GM19035 (cell line): ENCODE data around the gene PEX10.

Source experiments
- ATAC-seq: cut with Tn5 transposase; IDR thresholded peaks from one replicate; pipeline ENCODE4 v1.9.1; 2021; ENCODE audit not compliant: unreplicated experiment

PEX10 gene

DNA sequence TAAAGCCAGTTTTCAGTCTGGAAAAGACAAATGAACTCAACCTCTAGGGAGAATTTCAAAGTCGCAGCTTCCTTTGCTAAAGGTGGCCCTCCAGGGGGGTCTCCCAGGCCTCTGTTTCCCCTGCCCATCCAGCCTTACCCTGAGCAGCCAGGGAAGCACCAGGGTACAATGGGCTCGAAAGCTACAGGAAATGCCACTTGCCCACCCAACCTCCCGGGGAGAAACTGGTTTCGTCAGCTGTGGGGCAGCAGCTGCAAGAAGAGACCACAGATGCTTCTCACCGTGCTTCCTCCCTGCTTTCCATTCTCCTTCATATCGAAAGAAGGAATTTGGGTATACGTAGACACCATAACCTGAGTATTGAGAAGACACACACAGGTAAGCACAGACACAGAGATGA lies 22.7 kb downstream of the PEX10 start:
- ATAC-seq: no peak

DNA sequence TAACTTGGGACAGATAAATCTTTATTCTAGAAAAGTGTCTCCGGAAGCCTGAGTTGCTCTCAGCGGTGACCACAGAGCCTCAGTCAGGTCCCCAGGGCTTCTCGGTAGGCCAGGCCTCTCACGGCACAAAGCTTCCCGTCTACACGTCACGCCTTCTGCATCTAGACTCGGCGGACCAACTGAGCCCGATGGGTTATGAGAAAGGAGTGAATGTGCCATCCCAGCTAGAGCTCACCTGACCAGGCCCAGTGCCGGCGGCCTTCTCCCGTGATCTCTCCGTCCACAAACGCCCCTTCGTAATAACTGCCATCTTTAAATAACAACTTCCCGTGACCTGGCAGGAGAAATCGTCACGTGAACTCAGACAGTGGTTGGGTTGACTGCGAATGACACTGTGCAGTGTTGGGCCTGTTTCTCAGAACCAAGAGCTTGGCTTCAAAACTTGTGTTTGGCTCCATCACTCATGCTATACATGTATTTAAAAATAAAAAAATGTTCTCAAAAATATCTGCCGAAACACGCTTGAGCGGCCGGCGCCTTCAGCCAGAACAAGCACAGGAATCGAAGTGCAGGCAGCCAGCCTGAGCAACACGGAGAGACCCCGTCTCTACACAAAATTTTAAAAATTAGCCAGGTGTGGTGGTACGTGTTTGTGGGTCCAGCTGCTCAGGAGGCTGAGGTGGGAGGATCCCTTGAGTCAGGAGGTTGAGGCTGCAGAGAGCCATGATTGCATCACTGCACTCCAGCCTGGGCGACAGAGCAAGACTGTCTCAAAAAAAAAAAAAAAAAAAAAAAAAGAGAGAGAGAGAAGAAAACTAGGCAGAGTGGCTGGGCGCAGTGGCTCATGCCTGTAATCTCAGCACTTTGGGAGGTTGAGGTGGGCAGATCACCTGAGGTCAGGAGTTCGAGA lies 24.1 kb downstream of the PEX10 start:
- ATAC-seq: no peak

DNA sequence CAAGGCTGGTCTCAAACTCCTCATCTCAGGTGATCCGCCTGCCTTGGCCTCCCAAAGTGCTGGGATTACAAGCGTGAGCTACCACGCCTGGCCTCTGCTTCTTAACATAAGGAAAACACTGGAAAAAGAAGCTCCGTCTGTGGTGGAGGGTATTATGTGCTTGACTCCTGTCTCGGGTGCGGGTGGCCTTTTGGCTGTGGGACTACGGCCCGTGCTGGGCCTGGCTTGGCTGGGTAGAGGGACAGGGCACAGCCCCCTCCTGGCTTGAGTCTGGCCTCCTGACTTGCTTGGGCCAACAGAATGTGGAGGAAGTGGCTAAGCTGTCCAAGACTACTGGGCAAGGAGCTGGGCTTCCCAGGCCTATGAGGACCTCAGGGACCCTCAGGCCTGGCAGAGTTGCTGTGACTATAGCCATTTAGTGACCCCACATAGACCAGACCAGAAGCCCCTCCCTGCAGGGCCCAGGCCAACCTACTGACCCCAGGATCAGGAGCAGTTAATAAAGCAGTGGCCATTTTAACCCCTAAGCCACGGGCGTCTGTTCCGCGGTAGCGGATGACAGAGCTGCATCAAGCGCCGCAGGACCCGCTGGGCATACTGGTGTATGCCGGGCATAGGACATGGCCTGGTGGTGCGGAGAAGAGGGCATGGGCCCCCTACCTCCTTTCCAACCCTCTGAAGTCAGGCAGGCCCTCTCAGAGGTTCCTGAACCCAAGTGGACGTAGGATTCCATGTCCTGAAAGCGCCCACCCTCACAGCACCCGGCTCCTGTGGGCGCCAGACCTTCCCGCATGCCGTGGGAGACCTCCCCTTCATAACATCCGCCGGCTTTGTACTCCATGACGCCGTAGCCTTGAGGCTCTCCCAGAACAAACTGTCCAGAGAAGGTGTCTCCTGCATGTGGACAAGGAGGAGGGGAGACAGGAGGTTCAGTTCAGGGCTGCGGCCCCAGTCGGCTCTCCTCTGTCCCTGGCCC lies 25.4 kb downstream of the PEX10 start:
- ATAC-seq: no peak

DNA sequence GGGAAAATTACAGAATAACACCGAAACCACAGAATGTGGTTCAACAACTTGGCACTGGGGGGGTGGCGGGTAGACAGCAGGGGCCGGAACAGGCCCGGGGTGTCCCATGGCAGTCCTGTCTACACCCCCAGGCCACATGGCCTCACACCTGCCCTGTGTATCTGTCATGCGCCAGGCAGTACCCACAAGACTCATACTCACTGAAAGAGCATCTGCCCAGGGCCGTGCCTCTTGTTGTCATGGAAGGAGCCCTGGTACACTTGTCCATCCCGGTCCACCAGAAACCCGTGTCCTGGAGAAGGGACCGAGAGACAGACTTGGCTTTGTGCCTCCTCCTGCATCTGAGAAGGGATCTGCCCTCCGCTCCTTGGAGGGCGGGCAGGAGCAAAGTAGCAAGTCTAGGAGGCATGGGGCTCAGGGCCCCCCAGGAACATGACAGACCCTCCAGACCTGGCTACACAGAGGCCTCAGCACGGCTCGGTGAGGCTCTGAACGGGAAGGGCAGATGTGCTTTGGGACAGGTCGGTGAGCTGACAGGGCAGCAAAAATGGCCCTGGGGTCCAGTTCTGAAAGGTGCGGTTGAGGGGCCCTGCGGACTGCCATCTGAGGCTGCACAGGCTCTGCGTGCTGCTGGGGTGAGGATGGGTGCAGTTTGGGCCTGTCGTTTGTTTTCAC lies 26.6 kb downstream of the PEX10 start:
- no peak for ATAC-seq

DNA sequence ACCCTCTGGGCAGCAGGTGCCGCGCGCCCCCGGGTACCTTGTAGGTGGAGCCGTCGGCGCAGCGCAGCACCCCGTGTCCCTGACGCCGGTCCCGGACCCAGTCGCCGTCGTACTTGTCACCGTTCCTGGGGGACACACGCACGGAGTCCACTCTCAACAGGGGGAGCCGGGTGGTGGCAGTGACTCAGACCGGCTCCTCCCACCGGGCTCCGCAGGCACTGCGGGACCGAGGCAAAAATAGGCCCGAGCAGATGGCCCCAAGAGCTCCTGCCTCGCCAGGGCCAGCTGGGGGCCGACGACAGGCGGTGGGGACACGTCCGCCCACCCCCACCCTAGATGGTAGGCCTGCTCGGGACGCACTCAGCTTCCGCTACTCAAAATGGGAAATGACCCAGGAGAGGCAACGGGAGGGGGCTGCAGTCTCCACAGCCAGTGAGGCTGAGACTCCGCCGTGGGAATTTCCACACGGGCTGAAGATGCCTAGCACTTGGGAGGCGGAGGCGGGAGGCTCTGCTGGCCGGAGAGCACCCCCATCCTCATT lies 27.4 kb downstream of the PEX10 start:
- ATAC-seq: no peak

DNA sequence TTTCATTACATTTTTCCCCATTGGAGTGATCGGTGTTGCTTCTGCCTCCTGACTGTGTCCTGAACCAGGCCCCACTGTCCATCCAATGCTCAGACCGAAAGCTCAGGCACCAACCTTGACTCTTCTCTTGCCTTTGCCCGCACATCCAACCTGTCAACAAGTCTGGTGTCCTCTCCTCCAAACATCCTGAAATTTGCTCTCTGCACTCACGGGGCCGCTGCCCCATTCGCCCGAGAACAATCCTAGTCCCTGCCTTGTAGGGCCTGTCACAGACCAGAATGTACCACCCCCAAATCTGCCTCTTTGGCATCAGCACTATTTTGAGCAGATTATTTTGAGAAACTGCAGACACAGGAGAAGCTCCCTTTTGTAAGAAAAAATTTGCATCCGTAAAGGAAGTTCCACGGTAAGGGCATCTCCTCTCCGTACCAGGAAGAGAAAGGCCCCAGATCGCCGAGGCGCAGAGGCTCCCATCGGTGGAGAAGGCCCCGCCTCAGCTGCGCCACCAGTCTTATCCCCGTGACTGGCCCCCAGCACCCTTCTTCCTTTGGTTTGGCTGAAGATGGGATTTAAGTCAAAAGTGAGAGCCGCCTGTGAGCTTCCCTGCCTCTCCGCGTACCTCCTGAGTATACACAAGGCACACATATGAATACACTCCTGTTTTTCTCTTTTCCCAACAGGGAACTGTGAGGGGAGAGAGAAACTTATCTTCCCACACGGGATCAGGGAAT lies 28.1 kb downstream of the PEX10 start:
- ATAC-seq: no peak

DNA sequence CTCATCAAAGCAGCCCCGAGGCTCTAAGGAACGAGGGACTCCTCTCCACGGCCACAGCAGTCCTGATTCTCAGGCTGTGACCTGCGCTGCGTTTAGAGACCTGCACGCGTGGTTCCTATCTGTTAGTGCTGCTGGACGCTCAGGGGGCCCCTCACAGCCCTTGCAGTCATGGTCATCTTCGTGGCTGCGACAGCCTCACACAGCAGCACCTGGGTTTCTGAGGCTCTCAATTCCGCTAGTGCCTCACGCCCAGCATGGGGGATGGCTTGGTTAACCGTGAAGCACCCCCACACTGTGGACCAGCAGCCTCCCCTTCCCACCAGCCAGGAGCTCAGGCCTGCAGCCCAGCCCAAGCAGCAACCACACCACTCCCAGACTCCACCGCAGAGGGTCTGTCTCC lies 28.8 kb downstream of the PEX10 start:
- no peak for ATAC-seq

DNA sequence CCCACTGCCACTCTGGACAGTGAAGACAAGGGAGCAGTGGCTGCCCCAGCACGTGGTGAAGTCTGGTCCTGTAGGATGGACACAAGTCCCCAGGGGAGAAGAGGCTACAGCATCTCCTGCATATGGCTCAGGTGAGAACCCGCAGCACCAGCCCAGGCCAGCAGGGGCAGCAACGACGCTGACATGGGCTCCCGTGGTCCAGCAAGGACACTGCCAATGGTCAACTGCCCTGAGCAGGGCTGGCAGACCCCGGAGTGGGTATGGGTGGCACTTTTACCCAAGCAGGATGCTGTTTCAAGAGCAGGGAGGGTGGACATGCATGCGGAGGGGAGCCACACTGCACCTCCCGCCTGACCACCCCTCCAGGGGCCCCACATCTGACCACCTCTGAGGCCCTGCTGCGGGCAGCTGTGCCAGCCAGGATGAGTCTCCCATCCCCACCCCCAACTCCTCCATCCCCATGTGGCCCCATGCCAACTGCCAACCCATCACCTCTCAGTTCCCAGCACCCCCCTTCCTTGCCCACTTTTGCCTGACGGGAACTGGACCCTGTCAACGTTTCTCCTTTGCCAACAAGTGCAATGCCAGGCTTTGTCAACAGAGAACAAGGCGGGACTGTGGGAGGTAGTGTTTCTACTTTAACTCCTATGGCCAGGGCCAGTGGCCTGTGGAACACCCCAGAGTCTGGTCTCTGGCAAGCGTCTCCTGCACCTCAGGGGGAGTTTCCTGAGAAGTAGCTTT lies 29.6 kb downstream of the PEX10 start:
- no peak for ATAC-seq

DNA sequence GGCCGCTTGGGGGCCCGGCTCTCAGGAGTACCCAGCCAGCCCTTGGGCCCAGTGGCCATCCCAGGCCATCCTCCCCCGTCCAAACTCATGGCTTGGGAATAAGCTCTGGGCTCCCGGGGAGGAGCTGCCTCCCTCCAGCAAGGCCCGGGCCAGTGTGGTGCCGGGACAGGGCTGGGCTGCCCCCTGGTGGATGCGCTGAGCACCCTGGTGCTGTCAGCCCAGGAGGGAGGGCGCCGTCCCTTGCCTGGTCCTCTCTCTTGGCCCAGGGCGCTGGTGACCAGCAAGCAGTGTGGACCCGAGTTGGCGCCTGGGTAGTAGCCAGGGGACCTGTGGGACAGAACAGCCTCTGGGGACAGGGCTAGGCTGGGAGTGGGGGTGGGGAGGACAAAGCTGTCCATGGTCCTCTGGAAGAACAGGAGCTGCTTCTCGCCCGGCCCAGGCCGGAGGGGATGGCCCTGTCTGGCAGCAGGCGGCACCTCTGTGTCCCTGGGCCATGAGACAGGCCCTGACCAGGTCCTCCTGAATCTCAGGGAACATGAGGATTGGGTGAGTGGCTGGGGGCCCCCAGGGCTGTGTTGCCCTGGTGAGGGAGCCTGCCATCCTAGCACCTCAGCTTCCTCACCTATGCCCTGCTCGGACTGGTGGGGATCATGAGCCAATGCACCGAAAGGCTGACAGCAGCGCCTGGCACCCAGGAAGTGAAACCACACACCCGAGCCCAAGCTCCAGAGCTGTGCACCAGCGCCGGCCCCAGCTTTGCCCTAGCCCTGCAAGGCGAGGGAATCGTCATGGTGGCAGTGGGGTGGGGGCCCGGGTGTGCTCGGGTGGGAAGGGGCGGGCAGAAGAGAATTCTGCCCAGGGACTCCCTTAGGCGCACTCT lies 30.4 kb downstream of the PEX10 start:
- ATAC-seq: no peak

DNA sequence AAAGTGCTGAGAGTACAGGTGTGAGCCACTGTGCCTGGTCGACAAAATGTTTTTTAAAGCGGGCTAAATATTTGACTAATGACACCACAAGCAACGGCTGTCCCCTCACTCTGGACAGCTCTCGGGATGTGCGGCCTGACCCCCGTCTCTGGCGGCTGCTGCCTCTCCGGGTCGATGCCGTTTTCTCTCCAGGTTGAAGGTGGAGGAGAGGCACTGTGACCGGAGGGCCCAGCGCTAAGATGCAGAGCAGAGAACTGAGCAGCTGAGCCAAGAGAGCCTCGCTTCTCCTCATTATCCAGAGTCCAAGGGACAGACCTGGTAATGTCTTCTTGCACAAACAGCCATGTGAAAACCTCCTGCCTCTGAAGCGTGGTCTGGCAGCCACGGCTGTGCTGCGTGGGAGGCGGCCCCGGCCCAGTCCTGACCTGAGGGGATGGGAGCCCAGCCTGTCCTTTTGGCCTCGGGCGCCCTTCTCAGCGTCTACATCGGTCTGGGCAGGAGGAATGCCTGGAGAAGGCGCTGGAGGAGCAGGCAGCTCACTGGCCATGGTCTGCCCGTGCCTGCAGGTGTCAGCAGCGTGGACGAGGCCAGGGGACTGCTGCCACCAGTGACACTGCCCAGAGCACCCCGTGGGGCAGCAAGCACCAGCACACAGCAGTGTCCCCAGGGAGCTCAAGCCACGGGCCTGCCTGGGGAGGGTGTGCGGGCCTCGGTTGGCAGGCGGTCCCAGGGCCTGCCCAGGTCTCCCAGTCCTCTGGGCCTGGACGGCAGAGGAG lies 31.4 kb downstream of the PEX10 start:
- ATAC-seq: no peak

DNA sequence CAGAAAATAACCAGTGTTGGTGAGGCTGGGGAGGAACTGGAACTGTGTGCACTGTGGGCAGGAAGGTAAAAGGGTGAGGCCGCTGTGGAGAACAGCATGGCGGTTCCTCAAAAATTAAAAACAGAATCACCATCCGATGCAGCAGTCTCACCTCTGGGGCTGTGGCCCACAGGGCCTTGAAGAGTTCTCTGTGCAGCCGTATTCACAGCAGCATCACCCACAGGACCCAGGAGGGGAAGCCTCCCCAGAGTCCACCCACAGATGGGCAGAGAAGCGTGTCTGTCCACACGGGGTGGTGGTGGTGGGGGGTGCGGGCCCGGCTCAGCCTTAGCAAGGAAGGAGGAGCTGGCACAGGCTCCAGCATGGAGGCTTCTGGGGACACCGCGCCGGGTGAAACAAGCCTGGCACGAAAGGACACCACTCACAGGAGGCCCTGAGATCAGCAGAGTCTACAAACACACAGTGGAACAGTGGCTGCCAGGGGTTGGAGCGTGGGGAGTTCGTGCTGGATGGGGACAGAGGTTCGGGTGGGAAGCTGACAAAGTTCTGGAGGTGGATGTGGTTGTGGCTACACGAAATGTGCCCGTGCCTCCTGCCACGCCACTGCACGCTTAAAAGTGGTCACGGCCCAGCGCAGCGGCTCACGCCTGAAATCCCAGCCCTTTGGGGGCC lies 32.5 kb downstream of the PEX10 start:
- no peak for ATAC-seq

DNA sequence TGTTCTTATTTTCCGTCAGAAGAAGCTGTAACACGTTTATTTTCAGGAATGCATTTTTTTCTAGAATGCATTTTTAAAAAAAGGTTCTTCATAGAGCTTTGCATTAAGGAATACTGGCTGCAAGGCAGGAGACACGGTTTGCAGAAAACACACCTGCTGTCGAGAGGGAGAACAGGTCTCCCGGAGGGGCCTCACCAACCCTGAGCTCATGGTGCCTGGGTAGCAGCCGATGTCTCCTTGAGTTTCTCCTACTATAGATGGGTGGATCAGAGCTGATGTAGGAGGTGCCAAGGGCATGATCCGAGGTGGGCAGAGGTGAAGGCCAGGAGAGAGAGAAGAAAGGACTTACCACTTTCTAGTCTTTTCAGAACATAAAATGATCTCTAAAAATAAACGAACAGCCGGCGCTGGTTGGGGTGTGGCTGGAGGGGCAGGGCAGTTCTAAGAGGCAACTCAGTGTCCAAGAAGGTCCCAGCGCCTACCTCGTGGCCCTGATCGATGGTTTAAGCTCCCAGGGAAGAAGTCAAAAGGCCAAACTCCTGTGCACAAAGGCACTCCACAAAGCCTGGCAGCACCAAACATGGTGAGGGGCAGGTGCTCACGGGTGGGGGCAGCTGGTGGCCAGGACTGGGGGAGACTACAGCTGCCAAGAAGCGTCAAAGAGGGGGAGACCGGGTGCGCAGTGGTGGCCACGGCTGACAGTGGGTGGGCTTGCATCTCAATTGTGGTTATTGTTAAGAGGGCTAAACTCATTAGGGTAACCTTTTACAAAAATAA lies 33.2 kb downstream of the PEX10 start:
- no peak for ATAC-seq

DNA sequence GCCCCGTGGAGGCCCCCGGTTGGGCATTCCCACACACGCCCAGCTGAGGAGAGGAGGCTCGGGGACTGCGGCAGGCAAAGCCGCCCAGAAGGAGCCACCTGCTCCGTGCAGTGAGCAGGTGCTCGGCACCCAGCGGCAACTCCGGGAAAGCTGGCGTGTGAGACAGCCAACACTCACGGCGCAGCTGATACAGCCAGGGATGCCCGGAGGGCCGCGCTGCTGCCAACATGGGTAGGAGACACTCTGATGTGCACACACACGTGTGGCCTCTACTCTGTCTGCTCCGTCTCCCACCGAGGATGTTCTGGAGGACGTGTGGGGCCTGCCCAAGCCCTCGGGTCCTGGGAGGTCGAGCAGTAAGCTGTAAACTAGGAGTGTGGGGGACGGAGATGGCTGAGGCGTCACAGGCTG lies 33.9 kb downstream of the PEX10 start:
- ATAC-seq: no peak

DNA sequence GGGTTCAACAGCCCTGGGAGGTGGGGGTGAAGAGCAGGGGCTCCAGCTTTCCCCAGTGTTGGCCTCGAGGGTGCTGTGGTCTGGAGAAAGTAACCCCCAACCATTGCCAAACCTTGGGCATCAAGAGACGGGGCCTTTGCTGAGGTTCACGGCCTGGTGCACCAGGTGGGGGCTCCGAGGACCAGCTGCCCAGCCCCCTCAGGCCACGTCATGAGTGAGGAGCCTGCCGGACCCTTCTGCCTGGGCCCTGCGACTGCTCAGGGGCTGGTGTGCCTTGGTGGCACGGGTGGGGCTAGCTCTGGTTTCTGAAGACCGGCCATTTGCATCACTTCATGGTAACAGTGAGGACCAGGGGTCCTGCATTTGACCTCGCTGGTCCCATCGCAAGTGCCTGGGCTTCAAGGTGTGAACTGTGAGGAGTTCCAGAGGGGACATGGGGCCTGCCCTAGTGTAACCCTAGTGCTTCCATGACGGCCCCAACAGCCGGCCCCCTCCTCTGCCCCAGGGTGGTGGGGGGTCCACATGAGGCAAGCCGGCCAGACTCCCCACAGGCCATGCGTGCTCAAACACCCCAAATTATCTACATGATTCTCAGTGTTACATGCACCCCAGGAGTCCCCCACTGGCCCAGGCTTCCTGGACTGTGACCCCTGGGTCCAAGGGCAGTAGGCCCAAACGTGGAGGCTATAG lies 34.5 kb downstream of the PEX10 start:
- ATAC-seq: no peak

DNA sequence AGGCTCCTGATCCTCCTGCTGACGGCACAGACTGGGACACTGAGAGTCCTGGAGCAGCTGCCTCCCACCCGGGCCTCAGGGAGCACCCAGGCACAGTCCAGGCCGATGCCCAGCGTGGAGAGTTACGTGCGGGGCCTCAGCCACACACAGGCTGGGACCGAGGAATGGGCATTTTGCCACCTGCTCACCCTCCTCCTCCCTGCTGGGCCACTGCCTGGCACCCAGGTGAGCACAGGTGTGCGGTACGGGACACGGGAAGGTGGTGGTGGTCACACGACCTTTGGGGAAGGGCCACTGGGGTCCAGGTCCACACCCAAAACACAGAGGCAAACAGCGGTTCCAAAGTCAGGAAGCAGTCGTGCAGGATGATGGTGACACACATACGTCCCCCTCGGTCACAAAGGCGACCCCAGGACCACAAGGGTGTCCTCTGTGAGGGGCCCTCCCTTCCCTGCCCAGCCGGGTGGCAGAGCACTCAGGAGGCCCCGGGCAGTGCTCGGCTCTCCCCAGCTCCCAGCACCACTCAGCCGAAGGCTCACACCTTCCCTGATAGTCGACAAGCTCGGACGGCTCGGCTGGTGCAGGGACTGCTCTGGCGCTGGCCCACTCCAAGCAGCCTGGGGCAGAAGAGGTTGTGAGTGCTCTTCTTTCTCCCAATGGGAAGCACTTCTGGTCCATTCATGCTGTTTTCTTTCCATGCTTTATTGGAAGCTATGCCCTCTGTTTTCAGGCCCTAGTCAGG lies 35.3 kb downstream of the PEX10 start:
- no peak for ATAC-seq
